Iris pigment epithelial cell (primary cell): ENCODE data around the gene CAP1.

ENCODE experiments used
- DNase-seq: peaks from one replicate; pipeline ENCODE4 v3.0.0-alpha.2; 2011; ENCODE audit warnings: low read depth

Gene CAP1

GRCh38 chr1:40058453-40059337, 18.2 kb downstream of the CAP1 start:
- DNase-seq, result no peak

DNA sequence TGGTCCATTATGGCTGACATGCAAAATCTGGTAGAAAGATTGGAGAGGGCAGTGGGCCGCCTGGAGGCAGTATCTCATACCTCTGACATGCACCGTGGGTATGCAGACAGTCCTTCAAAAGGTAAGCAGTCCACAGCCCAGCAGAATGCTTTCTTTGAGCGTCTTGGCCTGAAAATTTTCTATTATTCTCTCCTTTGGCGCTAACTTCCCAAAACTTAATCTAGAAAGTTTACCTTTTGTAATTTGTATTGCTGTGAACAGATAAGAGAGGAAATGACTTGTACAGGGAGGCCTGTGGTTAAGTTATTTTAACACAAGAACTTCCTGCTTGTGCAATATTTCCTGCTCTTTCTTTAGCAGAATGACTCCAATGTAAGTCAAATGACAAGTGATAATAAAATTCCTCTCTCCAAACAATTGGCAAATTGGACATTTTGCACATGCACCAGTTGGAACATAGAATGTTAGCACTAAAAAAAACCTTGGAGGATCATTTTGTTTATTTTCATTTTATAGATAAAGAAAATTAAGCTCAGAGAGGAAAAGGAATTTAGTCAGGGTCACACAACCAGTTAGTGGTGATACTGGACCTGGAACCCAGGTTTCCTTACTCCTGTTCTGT, 18.9 kb downstream of the CAP1 start:
- peak; percentile 79 for DNase-seq

DNA sequence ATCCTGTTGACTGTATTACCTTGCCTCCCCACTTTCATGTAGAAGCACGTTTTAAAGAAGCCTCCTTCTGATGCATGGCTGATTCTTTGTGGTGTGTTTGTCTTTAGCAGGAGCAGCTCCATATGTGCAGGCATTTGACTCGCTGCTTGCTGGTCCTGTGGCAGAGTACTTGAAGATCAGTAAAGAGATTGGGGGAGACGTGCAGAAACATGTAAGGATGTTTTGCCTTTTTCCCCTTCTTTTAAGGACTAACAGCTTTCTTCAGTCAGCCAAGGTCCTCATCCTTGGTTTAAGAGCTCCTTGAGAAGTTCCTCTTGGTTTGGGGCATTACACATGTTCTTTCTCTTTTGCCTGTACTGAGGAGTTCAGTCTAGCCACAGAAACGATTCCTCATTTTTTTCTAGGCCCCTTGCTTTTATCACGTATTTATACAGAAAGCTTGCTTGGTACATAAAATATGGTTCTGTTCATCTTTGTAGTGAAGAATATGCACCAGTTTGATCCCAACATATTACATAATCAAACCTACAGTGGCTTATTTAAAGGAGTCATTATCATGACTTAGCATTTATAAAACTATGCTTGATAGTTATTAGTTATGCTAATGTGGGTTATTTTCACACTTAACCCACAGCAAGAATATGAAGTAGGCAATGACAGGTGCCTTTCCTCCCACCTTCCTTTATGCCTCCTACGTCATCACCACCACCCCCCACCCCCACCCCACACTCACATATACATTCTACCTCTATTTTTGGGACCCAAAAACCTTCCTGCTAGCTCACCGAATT, 19.6 kb downstream of the CAP1 start:
- DNase-seq, result no peak

- no peak for DNase-seq
These were observed 24.4 kb downstream of the CAP1 start for GRCh38 chr1:40064797-40065499.

GRCh38 chr1:40067023-40067422, 26.5 kb downstream of the CAP1 start:
- DNase-seq, result peak; percentile 44

- DNase-seq, result no peak
These were observed 27.3 kb downstream of the CAP1 start for GRCh38 chr1:40067851-40068250.

- DNase-seq, result no peak
These were observed 31.6 kb downstream of the CAP1 start for GRCh38 chr1:40072142-40072541.

- DNase-seq, result no peak
These were observed 32.5 kb downstream of the CAP1 start for GRCh38 chr1:40073062-40073461.

DNA sequence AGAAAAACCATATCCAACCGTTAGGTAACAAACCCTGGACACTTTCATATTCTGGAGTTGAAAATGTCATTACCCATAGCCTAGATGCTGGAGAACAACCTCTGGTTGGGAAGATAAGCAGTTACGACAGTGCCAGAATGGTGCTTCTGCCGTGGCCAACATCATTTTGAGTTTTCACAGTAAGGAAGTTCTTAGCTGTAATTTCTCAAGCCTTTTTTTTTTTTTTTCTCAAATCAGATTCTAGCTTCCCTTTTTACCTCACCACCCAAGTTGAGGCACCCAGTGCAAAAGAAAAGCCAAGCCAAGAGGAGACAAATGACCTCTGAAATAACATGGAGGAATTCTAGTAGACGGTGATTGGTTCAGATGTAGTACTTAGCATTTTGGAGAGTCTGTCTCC, 34.7 kb downstream of the CAP1 start:
- DNase-seq, result no peak

DNA sequence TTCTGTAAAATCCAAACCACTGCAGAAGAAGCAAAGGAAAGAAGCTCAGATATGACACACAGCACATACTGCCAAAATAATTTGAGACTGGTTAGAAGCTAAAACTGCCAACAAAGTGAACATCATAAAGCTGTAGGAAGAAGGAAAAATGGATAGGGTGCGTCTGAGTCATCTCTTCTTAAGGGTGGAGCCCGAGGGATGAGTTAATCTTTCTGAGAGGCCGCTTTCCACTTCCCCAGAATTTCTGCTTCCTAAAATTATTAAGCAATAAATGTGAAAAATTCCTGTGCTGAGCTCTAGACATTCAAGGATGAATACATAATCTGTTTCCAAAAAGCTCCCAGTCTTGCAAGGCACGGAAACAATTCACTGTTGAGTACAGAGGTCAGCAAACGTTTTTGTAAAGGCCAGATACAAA, 36.4 kb downstream of the CAP1 start:
- peak; percentile 80 for DNase-seq

DNA sequence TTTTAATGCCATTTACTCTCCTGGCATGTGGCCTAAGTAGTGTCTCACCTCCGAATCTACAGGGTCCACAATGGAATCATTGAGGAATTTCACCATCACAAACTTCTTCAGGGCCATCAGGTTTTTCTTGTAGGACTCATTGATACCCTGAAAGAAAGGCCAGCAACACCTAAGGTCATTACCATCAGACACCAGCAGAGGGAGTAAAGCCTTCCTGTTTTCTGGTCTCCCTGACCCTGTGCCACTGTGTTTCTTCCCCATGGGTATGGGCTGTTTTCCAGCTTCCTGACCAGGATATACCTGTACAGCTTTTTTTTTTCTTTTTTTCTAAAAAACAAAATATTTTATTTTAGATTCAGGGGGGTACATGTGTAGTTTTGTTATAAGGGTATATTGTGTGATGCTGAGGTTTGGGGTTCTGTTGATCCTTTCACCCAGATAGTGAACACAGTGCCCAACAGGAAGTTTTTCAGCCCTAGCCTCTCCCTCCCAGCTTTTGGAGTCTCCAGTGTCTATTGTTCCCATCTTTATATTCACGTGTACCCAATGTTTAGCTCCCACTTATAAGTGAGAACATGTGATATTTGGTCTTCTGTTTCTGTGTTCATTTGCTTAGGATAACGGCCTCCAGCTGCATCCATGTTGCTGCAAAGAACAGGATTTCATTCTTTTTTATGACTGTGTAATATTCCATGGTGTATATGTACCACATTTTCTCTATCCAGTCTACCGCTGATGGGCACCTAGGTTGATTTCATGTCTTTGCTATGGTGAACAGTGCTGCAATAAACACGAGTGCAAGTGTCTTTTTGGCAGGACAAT, 38.2 kb downstream of the CAP1 start:
- peak; percentile 51 for DNase-seq

DNA sequence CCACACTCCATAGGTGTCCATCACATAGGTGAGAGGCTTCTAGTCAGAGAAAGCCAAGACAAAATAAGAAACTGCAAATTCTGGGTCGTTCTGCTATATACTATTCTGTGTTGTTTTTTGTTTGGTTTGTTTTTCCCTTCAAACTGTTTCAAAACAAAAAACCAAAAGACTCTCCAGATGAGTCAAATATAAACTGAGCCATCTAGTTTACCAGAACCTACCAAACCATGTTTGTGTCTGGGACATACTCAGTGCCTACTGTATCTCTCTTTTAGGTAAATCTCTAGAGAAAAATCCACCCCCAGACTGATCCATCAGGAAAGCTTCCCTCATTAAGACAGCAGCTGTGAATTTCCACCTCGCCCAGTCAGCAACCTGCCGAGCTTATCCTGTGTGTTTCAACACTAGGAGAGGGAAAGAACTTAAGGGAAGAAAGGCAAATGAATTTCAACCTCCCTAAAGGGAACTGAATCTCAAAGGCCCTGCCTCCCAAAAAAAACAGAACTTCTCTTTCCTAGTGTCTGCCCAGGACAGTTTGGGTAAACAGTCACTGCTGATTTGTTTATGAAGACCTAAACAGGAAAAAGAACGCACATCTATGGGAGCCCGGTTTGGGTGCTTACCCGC, 39.4 kb downstream of the CAP1 start:
- DNase-seq, result no peak

- DNase-seq, result no peak
These were observed 41.3 kb downstream of the CAP1 start for GRCh38 chr1:40081871-40082270.

DNA sequence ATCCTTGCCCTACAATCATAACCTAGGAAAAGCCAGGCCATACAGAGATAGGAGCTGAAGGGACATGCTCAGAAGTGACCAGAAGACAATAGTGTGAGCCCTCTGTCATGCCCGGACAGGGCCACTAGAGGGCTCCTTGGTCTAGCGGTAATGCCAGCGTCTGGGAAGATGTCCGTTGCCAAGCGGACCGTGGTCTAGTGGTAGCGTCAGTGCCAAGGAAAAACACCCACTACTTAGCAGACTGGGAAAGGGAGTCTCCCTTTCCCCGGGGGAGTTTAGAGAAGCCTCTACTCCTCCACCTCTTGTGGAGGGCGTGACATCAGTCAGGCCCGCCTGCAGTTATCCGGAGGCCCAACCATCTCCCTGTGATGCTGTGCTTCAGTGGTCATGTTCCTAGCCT, 44.2 kb downstream of the CAP1 start:
- DNase-seq, result peak; percentile 55

DNA sequence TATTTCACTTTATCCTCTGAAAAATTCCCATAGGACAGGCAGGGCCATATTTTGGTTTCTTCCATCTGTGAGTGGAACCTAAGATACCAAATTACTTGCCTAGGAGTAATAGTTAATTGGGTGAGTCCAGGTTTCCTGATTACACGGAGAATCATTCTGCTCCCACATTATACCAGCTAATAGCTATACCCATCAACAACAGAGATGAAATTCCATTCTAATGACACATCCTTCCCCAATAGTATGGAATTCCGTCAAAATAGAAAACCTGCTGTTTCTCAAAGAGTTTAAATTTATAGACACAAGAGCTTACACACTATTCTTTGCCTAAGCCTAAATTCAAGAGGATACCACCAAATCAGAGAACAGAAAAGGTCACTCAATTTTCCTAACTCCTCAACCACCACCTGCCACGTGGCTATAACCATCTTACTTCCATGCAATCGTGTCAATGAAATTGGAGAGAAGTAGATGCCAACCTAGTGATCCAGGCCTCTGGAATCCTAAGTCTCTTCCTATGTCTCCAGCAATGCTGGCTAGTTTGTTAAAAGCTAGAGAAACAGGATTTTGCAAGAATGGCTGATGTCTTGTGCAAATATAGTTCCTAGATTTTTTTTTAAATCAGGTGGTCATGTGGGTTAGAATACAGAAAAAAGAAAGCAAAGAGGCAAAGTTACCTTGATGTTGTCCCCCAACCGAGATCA, 50.3 kb downstream of the CAP1 start:
- no peak for DNase-seq

DNA sequence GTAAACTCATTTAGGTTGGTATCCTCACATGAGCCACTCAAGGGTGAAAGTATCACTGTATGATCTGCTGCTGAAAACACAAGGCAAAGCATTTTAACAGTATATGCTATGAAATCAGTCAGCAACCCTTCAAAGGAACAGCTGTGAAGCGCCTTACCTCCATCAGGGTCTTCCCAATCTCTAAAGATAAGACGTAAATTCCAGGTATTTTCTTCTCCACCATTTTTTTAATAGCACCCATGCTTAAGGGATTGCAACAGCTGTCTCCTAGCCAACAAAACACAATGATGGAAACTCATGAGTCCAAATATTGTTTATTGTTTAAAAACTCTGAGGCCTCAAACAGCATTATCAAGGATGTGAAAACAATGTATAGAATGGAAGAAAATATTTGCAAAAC, 51.7 kb downstream of the CAP1 start:
- peak; percentile 17 for DNase-seq

DNA sequence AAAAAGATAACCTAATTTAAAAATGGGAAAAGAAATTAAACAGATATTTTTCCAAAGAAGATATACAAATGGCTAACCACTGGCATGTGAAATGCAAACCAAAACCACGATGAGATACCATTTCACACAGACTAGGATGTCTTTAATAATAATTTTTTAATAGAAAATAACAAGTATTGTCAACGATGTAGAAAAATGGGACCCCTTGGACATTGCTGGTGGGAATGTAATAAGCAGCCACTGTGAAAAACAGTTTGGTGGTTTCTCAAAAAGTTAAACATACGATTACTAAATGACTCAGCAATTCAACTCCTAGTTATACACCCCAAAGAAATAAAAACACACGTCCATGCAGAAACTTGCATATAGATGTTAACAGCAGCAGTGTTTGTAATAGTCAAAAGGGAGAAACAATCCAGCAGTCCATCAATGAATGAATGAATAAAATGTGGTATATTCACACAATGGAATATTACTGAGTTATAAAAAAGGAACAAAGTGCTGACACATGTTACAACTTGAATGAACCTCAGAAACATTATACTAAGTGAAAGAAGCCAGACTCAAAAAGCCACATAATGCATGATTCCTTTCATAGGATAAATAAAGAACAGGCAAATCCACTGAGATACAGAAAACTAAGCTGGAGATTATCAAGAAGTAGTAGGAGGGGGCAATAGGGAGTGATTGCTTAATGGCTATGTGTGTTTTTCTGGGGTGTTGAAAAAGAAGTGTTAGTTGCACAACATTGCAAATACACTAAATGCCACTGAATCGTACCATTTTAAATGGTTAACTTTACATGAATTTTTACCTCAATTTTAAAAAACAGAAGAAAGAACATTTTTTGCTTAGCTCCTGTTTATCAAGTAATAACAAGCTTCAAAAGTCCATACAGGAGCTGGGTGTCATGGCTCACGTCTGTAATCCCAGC, 52.4 kb downstream of the CAP1 start:
- DNase-seq, result peak; percentile 38

- DNase-seq, result no peak
These were observed 54.1 kb downstream of the CAP1 start for GRCh38 chr1:40094466-40095110.
